Activated naive CD8-positive, alpha-beta T cell treated with anti-CD3 and anti-CD28 coated beads, Interleukin-2, amount 10 ng/mL, durations not matched to agents 7 days and 5 days (primary cell): ENCODE data around the gene PSMA6. TPM values are rescaled to one million over a fixed set of nuclear protein-coding genes. Genes with fewer than 3 reads are reported as not detected.
"Not testable (repeated sequence)": the region's sequence is repeated elsewhere in the genome, so short reads cannot be mapped to it uniquely, and the experiment has no call there.

Source experiments
- ATAC-seq: fragments of 150-1000 bp; cut with Tn5 transposase; one replicate; pipeline ENCODE4 v1.10.0; 2021; ENCODE audit warnings: low read depth, moderate library complexity
- POLR2A ChIA-PET: fragments of 350-600 bp; sonication (Branson Sonifier 250); formaldehyde crosslinking; loops from one replicate; lab custom pipeline; 2021; ENCODE audit warnings: antibody characterized with exemption; lab: Charles Lee
- DNase-seq: peaks from one replicate; pipeline ENCODE4 v3.0.0; 2021
- H3K27ac Mint-ChIP-seq: one replicate; pipeline ENCODE4 v1.8.0; 2022; ENCODE audit warnings: mild to moderate bottlenecking, mixed read lengths
- H3K27me3 Mint-ChIP-seq: one replicate; pipeline ENCODE4 v1.8.0; 2022; ENCODE audit warnings: mild to moderate bottlenecking, moderate library complexity, mixed read lengths
- H3K36me3 Mint-ChIP-seq: one replicate; pipeline ENCODE4 v1.8.0; 2021; ENCODE audit warnings: mild to moderate bottlenecking, mixed read lengths
- H3K4me1 Mint-ChIP-seq: one replicate; pipeline ENCODE4 v1.8.0; 2021; ENCODE audit warnings: mixed read lengths
- H3K4me3 Mint-ChIP-seq: one replicate; pipeline ENCODE4 v1.8.0; 2022; ENCODE audit warnings: mild to moderate bottlenecking, moderate library complexity, mixed read lengths
- H3K9me3 Mint-ChIP-seq: one replicate; pipeline ENCODE4 v1.8.0; 2021; ENCODE audit warnings: mixed read lengths
- total RNA-seq, 2 experiments: library from RNA; stranded (reverse); gene quantifications; one replicate each; pipeline ENCODE4 v1.2.3, GENCODE V29; 2021

PSMA6 gene
- total RNA-seq, 2 experiments from 2014 or later = 213 to 221 TPM

DNA sequence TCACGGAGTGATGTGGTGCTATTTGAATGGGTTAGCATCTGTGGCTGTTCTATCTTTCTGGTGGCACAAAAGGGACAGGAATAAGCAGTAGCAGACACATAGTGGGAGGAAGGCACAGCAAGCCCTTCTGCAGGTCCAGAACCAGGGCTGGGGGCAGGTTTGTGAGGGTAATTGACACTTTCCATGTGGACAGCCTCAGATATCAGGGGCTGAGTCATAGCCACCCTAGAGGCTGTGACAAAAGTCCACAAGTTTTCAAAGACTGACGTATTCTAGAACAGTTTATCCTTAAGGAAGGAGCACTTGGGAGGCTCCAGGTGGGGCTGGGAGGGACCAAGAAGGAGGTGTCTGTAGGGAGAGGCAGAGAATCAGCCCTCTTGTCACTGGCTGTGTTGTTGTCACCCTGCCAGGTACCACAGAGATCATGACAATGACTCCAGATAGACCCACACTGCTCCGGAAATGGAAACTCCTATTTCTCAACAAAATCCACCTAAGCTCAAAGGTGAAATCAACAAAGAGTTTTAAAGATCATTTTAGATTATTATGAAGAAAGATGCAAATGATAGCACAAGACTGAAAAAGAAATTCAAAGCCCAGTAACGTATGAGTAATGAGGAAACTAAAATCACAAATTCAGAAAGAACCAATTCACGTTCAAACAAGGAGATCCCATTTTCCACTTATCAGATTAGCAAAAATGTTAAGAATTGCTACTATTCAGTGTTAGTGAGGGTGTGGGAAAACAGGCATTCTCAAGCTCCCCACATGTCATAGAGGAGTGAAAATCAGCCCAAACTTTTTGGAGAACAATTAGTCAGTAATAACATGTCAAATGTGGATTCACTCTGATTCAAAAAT lies 64.0 kb downstream of the PSMA6 start:
- DNase-seq (no peak), ATAC-seq (peak; percentile 66)
- no peaks in the 10 kb centered on the region for H3K9me3 Mint-ChIP-seq
- peaks cover 23% of the 10 kb centered on the region for H3K4me1 Mint-ChIP-seq
- H3K36me3 Mint-ChIP-seq = no peaks in the 10 kb centered on the region
- H3K4me3 Mint-ChIP-seq = no peak overlapping the region
- no peaks in the 10 kb centered on the region for H3K27me3 Mint-ChIP-seq
- POLR2A ChIA-PET = interaction anchor here (1.0 kb wide), 1 partner anchor 45 kb away, joined by 3 read pairs; no protein-coding TSS in a partner anchor
- H3K27ac Mint-ChIP-seq = no peak overlapping the region

DNA sequence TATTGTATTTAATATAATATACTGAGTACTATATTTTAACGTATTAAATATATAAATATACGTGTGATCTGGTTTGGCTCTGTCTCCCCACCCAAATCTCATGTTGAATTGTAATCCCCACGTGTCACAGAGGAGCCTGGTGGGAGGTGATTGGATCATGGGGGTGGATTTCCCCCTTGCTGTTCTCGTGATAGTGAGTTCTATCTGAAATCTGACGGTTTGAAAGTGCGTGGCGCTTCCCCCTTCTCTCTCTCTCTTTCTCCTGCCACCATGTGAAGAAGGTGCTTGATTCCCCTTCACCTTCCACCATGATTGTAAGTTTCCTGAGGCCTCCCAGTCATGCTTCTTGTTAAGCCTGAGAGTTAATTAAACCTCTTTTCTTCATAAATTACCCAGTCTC lies 67.5 kb downstream of the PSMA6 start:
- ATAC-seq, H3K9me3 Mint-ChIP-seq, H3K4me3 Mint-ChIP-seq, DNase-seq, POLR2A ChIA-PET, H3K4me1 Mint-ChIP-seq, H3K27me3 Mint-ChIP-seq, H3K36me3 Mint-ChIP-seq, H3K27ac Mint-ChIP-seq: not testable (repeated sequence)

DNA sequence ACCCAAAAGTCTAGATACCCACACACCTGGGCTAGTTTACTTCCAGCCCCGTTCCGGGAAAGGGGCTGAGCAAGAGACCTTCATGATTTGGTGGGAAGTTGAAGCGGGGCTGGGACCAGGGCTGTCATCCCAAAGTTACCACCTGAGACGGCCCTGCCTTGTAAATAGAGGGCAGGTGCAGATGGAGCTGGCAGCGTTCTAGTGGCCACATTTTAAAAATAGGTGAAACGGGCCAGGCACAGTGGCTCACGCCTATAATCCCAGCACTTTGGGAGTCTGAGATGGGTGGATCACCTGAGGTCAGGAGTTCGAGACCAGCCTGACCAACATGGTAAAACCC lies 68.9 kb downstream of the PSMA6 start:
- no peak overlapping the region for H3K4me3 Mint-ChIP-seq
- ATAC-seq = no peak
- peaks cover 12% of the 10 kb centered on the region for H3K4me1 Mint-ChIP-seq
- no peak for DNase-seq
- H3K27me3 Mint-ChIP-seq = no peaks in the 10 kb centered on the region
- no peak overlapping the region for H3K27ac Mint-ChIP-seq
- POLR2A ChIA-PET = no interaction called here
- no peaks in the 10 kb centered on the region for H3K9me3 Mint-ChIP-seq
- no peaks in the 10 kb centered on the region for H3K36me3 Mint-ChIP-seq

DNA sequence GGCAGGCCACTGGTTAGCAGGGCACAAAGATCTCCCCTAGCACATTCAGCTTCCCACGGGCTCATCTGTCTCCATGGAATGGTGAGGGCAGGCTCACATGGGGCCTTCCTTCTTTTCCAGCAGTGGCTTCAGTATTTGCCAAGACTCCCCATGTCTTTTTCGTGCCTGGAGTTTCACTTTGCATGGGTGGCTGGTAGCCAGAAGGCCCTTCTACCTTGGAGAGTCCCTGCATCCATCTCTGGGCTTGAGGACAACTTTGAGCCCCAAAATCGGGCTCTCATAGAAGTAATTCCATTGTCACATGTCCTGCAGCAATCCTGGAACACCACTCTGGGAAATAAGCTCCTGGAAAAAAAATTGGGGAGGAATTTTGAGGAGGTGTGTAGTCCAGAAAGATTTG lies 70.3 kb downstream of the PSMA6 start:
- ATAC-seq (no peak), DNase-seq (no peak)
- Mint-ChIP-seq H3K4me3 (no peak overlapping the region), H3K4me1 (peaks cover 18% of the 10 kb centered on the region), H3K27me3 (no peaks in the 10 kb centered on the region), H3K9me3 (no peaks in the 10 kb centered on the region), H3K27ac (no peak overlapping the region), H3K36me3 (no peaks in the 10 kb centered on the region)
- POLR2A ChIA-PET = no interaction called here

DNA sequence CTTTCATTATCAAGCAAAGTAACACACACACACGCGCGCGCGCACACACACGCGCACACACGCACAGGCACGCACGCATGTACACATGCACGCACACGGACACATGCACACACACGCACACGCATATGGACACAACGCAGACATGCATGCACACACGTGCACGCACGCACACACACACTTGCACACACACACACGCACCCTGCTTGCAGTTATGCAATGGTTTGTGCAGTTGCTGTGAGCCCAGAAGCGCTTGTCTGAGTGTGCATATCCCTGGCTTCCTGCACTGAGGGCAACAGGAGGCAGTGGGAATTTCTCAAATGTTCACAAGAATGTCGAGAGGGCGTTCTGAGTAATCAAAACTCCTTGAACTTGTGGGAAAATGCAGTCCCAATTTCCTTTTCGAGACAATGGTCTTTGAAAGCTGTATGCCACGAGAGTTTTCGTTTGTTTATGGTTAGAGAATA lies 70.8 kb downstream of the PSMA6 start:
- no peaks in the 10 kb centered on the region for H3K9me3 Mint-ChIP-seq
- ATAC-seq (no peak), DNase-seq (no peak)
- no peaks in the 10 kb centered on the region for H3K27me3 Mint-ChIP-seq
- H3K4me1 Mint-ChIP-seq = peaks cover 23% of the 10 kb centered on the region
- no peaks in the 10 kb centered on the region for H3K36me3 Mint-ChIP-seq
- no peak overlapping the region for H3K27ac Mint-ChIP-seq
- POLR2A ChIA-PET = no interaction called here
- no peak overlapping the region for H3K4me3 Mint-ChIP-seq

DNA sequence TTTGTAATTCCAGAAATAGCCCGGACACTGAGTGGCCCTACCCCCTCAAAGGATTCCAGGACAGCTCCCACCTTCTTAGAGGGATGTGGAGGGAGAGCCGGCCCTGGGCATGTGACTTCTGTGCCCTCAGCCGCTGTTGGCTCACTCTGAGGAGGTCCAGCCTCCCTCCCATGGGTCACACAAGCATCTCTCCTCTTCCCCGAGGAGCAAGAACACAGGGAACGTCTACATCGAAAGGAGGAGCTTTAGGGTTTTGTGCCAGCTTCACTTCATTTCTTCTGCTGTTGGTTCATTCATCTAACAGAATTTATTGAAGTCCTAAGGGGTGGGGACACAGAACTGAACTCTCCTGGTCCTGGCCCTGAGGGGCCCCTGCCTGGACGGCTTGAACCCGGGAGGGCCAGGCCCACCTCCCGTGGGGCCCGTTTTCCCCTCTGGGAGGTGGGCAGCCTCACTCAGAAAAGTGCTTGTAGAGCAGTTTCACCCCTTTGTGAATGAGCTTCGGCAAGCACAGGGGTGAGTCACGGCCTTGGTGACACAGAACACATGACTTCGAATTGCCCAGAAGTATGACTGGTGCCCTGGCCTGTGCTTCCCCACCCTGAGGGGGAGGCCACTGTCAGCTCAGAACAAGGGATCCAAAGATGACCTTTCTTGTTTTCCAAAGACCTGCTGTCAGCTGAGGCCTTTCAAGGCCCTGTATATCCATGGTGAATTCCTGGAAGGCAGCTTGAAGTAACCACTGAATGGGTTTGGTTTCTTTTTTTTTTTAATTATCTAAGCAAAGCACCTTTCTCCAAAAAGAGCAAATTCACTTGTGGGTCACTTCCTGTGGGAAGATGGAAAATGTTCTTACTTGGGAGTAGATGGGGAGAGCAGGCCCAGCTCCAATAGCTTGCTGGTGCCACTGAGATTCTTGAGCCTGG lies 73.2 kb downstream of the PSMA6 start:
- H3K9me3 Mint-ChIP-seq = no peaks in the 10 kb centered on the region
- peak; percentile 58 for ATAC-seq
- peak overlapping the region; percentile 71 for H3K27ac Mint-ChIP-seq
- peaks cover 39% of the 10 kb centered on the region for H3K4me1 Mint-ChIP-seq
- peak; percentile 51 for DNase-seq
- H3K27me3 Mint-ChIP-seq = no peaks in the 10 kb centered on the region
- POLR2A ChIA-PET = interaction anchor here (0.5 to 2.2 kb wide), 7 partner anchors 16 to 367 kb away, joined by 3 to 11 read pairs (median 5); partner anchors contain the start of genes NFKBIA, PPP2R3C and PRORP
- H3K4me3 Mint-ChIP-seq = peak overlapping the region; percentile 7
- H3K36me3 Mint-ChIP-seq = no peaks in the 10 kb centered on the region

DNA sequence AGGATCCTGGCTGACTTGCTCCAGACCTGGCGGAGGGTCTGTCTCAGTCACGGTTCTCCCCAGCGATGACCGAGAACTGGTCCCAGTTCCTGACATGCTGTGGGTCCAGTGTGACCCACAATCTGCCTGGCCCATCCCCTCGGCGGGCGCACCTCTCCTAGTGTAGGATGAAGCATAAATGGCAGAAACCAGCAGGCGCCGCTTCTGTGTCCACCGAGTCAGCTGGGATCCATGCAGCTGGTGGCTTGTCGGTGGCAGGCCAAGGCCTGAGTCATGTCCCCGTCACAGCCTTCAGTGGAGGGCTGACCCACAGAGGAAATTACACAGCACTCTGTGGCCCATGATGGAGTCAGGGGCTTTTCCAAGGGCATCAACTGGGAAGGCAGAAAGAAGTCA lies 73.9 kb downstream of the PSMA6 start:
- Mint-ChIP-seq H3K4me3 (no peak overlapping the region), H3K36me3 (no peaks in the 10 kb centered on the region), H3K27me3 (no peaks in the 10 kb centered on the region), H3K9me3 (peaks cover 5% of the 10 kb centered on the region), H3K27ac (no peak overlapping the region), H3K4me1 (peaks cover 39% of the 10 kb centered on the region)
- DNase-seq = no peak
- ATAC-seq = no peak
- POLR2A ChIA-PET = interaction anchor here (0.5 to 2.2 kb wide), 5 partner anchors 33 to 368 kb away, joined by 3 to 11 read pairs (median 7); partner anchors contain the start of genes NFKBIA, PPP2R3C and PRORP

DNA sequence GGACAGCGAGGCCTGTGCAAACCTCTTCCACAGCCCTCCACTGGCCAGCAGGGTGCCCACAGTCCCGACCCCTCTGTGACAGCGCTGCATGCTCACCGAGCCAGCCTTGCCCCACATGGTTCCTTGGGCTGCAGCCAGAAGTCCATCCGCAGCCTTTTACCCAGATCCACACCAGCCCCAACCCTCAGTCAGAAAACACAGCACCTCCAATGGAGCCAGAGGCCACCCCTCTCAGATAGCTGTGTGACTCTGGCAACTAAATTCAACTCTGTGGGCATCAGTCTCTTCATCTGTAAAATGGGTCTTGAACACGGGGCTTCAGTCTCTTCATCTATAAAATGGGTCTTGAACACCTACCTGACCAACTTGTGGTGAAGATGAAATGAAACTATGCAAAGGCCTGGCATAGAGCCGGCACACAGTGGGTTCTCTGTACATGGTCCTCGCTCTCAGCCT lies 74.4 kb downstream of the PSMA6 start:
- Mint-ChIP-seq H3K27me3 (no peaks in the 10 kb centered on the region), H3K9me3 (peaks cover 7% of the 10 kb centered on the region), H3K4me1 (peaks cover 39% of the 10 kb centered on the region), H3K4me3 (no peak overlapping the region), H3K36me3 (no peaks in the 10 kb centered on the region), H3K27ac (peak overlapping the region; percentile 88)
- ATAC-seq (no peak), DNase-seq (no peak)
- POLR2A ChIA-PET = interaction anchor here (0.8 to 3.8 kb wide), 4 partner anchors 23 to 244 kb away, joined by 3 to 43 read pairs (median 18); partner anchors contain the start of genes NFKBIA, PPP2R3C and PRORP

DNA sequence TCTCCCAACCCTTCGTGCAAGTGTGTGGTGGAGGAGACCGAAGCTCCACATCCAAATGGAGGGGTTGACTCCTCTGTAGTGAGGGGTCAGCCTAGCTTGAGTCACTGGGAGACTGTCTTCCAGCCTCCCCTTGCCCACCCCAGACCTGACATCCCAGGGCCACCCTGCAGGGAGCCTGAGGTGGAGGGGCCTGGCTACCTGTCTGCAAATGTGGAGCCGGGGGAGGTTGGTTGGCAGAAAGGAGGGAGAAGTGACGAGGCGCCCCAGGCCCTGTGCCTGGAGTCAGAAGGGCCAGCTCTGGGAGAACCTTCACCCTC lies 74.8 kb downstream of the PSMA6 start:
- H3K27ac Mint-ChIP-seq = peak overlapping the region; percentile 88
- no peak for ATAC-seq
- peaks cover 39% of the 10 kb centered on the region for H3K4me1 Mint-ChIP-seq

More for the DNA sequence above, 74.8 kb downstream of the PSMA6 start:
- Mint-ChIP-seq H3K9me3 (peaks cover 7% of the 10 kb centered on the region), H3K27me3 (no peaks in the 10 kb centered on the region), H3K4me3 (peak overlapping the region; percentile 28), H3K36me3 (no peaks in the 10 kb centered on the region)
- POLR2A ChIA-PET = interaction anchor here (0.5 to 3.8 kb wide), 11 partner anchors 23 to 1292 kb away, joined by 3 to 43 read pairs (median 8); partner anchors contain the start of gene NFKBIA
- no peak for DNase-seq

Other genes with a start within 250 kb of the PSMA6 start
- gene FAM177A1, start 246.1 kb upstream of the PSMA6 start, total RNA-seq = 10 to 100 TPM; 36.5 to 42.5 TPM
- gene PPP2R3C, start 170.4 kb upstream of the PSMA6 start, total RNA-seq = 10 to 100 TPM; 34.0 to 39.1 TPM
- gene PRORP, start 169.8 kb upstream of the PSMA6 start, total RNA-seq = 10 to 100 TPM; 27.8 to 30.2 TPM
- 10 to 100 TPM; 85.5 to 88.1 TPM for gene NFKBIA, start 112.4 kb downstream of the PSMA6 start, total RNA-seq
- gene INSM2, start 241.8 kb downstream of the PSMA6 start, total RNA-seq = not detected